ENCODE measurements around the gene NDNF.

GRCh38 chr4:120995266-120996010 lies 76.9 kb downstream of the NDNF start:
- TF ChIP-seq, protein P1, sequence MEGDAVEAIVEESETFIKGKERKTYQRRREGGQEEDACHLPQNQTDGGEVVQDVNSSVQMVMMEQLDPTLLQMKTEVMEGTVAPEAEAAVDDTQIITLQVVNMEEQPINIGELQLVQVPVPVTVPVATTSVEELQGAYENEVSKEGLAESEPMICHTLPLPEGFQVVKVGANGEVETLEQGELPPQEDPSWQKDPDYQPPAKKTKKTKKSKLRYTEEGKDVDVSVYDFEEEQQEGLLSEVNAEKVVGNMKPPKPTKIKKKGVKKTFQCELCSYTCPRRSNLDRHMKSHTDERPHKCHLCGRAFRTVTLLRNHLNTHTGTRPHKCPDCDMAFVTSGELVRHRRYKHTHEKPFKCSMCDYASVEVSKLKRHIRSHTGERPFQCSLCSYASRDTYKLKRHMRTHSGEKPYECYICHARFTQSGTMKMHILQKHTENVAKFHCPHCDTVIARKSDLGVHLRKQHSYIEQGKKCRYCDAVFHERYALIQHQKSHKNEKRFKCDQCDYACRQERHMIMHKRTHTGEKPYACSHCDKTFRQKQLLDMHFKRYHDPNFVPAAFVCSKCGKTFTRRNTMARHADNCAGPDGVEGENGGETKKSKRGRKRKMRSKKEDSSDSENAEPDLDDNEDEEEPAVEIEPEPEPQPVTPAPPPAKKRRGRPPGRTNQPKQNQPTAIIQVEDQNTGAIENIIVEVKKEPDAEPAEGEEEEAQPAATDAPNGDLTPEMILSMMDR (conservative IDR thresholded peaks at IDR 0.05 in 1 of 2, IDR thresholded peaks at IDR 0.05 in 1 of 2; ENCODE audit: low read depth in 1 of 2, low read length in 2 of 2) = no peak
- TF ChIP-seq EZH2 (IDR thresholded peaks at IDR 0.05; ENCODE audit: low read length, missing control alignments) = no peak

Data from fibroblast of lung (primary cell).